ENCODE measurements around the gene LRRC3.

LRRC3 gene

GRCh38 chr21:44463724-44464123 lies 8.4 kb downstream of the LRRC3 start:
- Histone ChIP-seq H3K27me3 (ENCODE audit: insufficient read depth, low read depth) (peaks cover 48% of the 10 kb centered on the region), H3K9ac (no peak overlapping the region), H4K20me1 (ENCODE audit: insufficient read depth) (no peaks in the 10 kb centered on the region), H3K4me1 (ENCODE audit: low read depth, poor library complexity, severe bottlenecking) (no peaks in the 10 kb centered on the region), H3K79me2 (ENCODE audit: insufficient read depth, low read depth) (no peaks in the 10 kb centered on the region), H3K27ac (no peak overlapping the region), H3K4me3 (IDR thresholded peaks at IDR 0.05; ENCODE audit: insufficient read depth, low read depth, low read length) (no peak overlapping the region), H3K36me3 (ENCODE audit: insufficient read depth) (no peaks in the 10 kb centered on the region), H3K4me2 (no peak overlapping the region), H2AFZ (ENCODE audit: low read depth) (no peak overlapping the region)
- TF ChIP-seq CTCF (conservative IDR thresholded peaks at IDR 0.05; ENCODE audit: low read depth, low read length): no peak

- H2AFZ ChIP-seq (ENCODE audit: low read depth): no peak overlapping the region
- no peaks in the 10 kb centered on the region for H3K36me3 ChIP-seq (ENCODE audit: insufficient read depth)
- no peaks in the 10 kb centered on the region for H3K4me1 ChIP-seq (ENCODE audit: low read depth, poor library complexity, severe bottlenecking)
- no peak overlapping the region for H3K4me3 ChIP-seq (IDR thresholded peaks at IDR 0.05; ENCODE audit: insufficient read depth, low read depth, low read length)
- no peaks in the 10 kb centered on the region for H4K20me1 ChIP-seq (ENCODE audit: insufficient read depth)
- no peaks in the 10 kb centered on the region for H3K79me2 ChIP-seq (ENCODE audit: insufficient read depth, low read depth)
- no peak overlapping the region for H3K9ac ChIP-seq
- H3K4me2 ChIP-seq: no peak overlapping the region
- no peak overlapping the region for H3K27ac ChIP-seq
- H3K27me3 ChIP-seq (ENCODE audit: insufficient read depth, low read depth): peaks cover 54% of the 10 kb centered on the region
- TF ChIP-seq CTCF (conservative IDR thresholded peaks at IDR 0.05; ENCODE audit: low read depth, low read length): no peak
Observed at GRCh38 chr21:44464351-44464750, 9.0 kb downstream of the LRRC3 start.

GRCh38 chr21:44466351-44466954 lies 11.1 kb downstream of the LRRC3 start:
- Histone ChIP-seq H3K27ac (no peak overlapping the region), H3K4me3 (IDR thresholded peaks at IDR 0.05; ENCODE audit: insufficient read depth, low read depth, low read length) (no peak overlapping the region)

GRCh38 chr21:44466996-44467858 lies 11.9 kb downstream of the LRRC3 start:
- H3K4me1 ChIP-seq (ENCODE audit: low read depth, poor library complexity, severe bottlenecking): no peaks in the 10 kb centered on the region
- H3K4me3 ChIP-seq (IDR thresholded peaks at IDR 0.05; ENCODE audit: insufficient read depth, low read depth, low read length): no peak overlapping the region
- H2AFZ ChIP-seq (ENCODE audit: low read depth): no peak overlapping the region
- peaks cover 57% of the 10 kb centered on the region for H3K27me3 ChIP-seq (ENCODE audit: insufficient read depth, low read depth)
- no peaks in the 10 kb centered on the region for H4K20me1 ChIP-seq (ENCODE audit: insufficient read depth)
- no peak for TF ChIP-seq CTCF (conservative IDR thresholded peaks at IDR 0.05; ENCODE audit: low read depth, low read length)
- no peaks in the 10 kb centered on the region for H3K36me3 ChIP-seq (ENCODE audit: insufficient read depth)
- no peak overlapping the region for H3K9ac ChIP-seq
- H3K4me2 ChIP-seq: no peak overlapping the region
- no peaks in the 10 kb centered on the region for H3K79me2 ChIP-seq (ENCODE audit: insufficient read depth, low read depth)
- no peak overlapping the region for H3K27ac ChIP-seq

More at GRCh38 chr21:44466351-44466954, 11.1 kb downstream of the LRRC3 start:
- H3K36me3 ChIP-seq (ENCODE audit: insufficient read depth): no peaks in the 10 kb centered on the region
- H3K27me3 ChIP-seq (ENCODE audit: insufficient read depth, low read depth): peaks cover 56% of the 10 kb centered on the region
- no peak overlapping the region for H2AFZ ChIP-seq (ENCODE audit: low read depth)
- no peaks in the 10 kb centered on the region for H3K4me1 ChIP-seq (ENCODE audit: low read depth, poor library complexity, severe bottlenecking)
- H3K9ac ChIP-seq: no peak overlapping the region
- H4K20me1 ChIP-seq (ENCODE audit: insufficient read depth): no peaks in the 10 kb centered on the region
- H3K79me2 ChIP-seq (ENCODE audit: insufficient read depth, low read depth): no peaks in the 10 kb centered on the region
- TF ChIP-seq CTCF (conservative IDR thresholded peaks at IDR 0.05; ENCODE audit: low read depth, low read length): no peak
- no peak overlapping the region for H3K4me2 ChIP-seq
